HG03439 (cell line): Measurements from ENCODE around the gene LMBR1.
"Not testable (repeated sequence)": the region's sequence is repeated elsewhere in the genome, so short reads cannot be mapped to it uniquely, and the experiment has no call there.

Experiments used
- ATAC-seq: cut with Tn5 transposase; IDR thresholded peaks from one replicate; pipeline ENCODE4 v1.9.1; 2021; ENCODE audit warnings: mild to moderate bottlenecking, moderate library complexity; ENCODE audit not compliant: unreplicated experiment

The LMBR1 gene

GRCh38 chr7:156662277-156662676 lies 230.7 kb downstream of the LMBR1 start:
- no peak for ATAC-seq

- no peak for ATAC-seq
These were observed 231.3 kb downstream of the LMBR1 start for GRCh38 chr7:156661637-156662036.

- no peak for ATAC-seq
These were observed 233.0 kb downstream of the LMBR1 start for GRCh38 chr7:156659961-156660360.

GRCh38 chr7:156659203-156659602 lies 233.8 kb downstream of the LMBR1 start:
- no peak for ATAC-seq

GRCh38 chr7:156657681-156658080 lies 235.3 kb downstream of the LMBR1 start:
- no peak for ATAC-seq

GRCh38 chr7:156656598-156656997 lies 236.4 kb downstream of the LMBR1 start:
- peak; percentile 65 for ATAC-seq

- ATAC-seq = no peak
These were observed 237.0 kb downstream of the LMBR1 start for GRCh38 chr7:156655983-156656382.

GRCh38 chr7:156655251-156655650 lies 237.7 kb downstream of the LMBR1 start:
- no peak for ATAC-seq

GRCh38 chr7:156654511-156655234 lies 238.3 kb downstream of the LMBR1 start:
- ATAC-seq = no peak

GRCh38 chr7:156652886-156653568 lies 240.0 kb downstream of the LMBR1 start:
- no peak for ATAC-seq

GRCh38 chr7:156651474-156651873 lies 241.5 kb downstream of the LMBR1 start:
- ATAC-seq = no peak

- no peak for ATAC-seq
These were observed 242.9 kb downstream of the LMBR1 start for GRCh38 chr7:156650042-156650441.

GRCh38 chr7:156647330-156647729 lies 245.7 kb downstream of the LMBR1 start:
- not testable (repeated sequence) for ATAC-seq

- no peak for ATAC-seq
These were observed 250.5 kb downstream of the LMBR1 start for GRCh38 chr7:156642306-156643045.

GRCh38 chr7:156640949-156641485 lies 252.0 kb downstream of the LMBR1 start:
- peak; percentile 46 for ATAC-seq

- ATAC-seq = peak; percentile 92
These were observed 252.6 kb downstream of the LMBR1 start, which contains the start of gene RNF32 for GRCh38 chr7:156640257-156640948. Gene RNF32, plus strand, starts transcription at chr7:156640774. Its CDS starts 3,104 bp downstream, at chr7:156643878.

GRCh38 chr7:156639426-156640256 lies 253.3 kb downstream of the LMBR1 start:
- ATAC-seq = no peak

GRCh38 chr7:156638443-156639077 lies 254.4 kb downstream of the LMBR1 start:
- no peak for ATAC-seq

- ATAC-seq = not testable (repeated sequence)
These were observed 255.9 kb downstream of the LMBR1 start for GRCh38 chr7:156637093-156637492.
